ENCODE measurements around the gene PDCL3.

- TF ChIP-seq CTCF (IDR thresholded peaks at IDR 0.05) (no peak), POLR2A (IDR thresholded peaks at IDR 0.05) (no peak), EP300 (IDR thresholded peaks at IDR 0.05) (no peak)
Observed at GRCh38 chr2:100542418-100542817, 20.4 kb upstream of the PDCL3 start.

All from ovary (tissue), 3 donors.